OCI-M1 (cell line): ENCODE data around the gene NDUFA8.

Source experiments
- DNase-seq: peaks from one replicate; lab custom pipeline; 2025; lab: John Stamatoyannopoulos, UW

NDUFA8 gene

DNA sequence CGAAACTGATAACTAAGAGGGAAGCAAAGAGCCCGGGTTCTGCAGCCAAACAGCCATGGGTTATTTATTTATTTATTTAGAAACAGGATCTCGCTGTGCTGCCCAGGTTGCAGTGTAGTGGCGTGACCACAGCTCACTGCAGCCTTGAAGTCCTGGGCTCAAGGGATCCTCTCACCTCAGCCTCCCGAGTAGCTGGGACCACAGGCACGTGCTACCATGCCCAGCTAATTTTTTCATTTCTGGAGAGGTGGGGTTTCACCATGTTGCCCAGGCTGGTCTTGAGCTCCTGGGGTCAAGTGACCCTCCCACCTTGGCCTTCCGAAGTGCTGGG is 24.1 kb downstream of the NDUFA8 start:
- no peak for DNase-seq

DNA sequence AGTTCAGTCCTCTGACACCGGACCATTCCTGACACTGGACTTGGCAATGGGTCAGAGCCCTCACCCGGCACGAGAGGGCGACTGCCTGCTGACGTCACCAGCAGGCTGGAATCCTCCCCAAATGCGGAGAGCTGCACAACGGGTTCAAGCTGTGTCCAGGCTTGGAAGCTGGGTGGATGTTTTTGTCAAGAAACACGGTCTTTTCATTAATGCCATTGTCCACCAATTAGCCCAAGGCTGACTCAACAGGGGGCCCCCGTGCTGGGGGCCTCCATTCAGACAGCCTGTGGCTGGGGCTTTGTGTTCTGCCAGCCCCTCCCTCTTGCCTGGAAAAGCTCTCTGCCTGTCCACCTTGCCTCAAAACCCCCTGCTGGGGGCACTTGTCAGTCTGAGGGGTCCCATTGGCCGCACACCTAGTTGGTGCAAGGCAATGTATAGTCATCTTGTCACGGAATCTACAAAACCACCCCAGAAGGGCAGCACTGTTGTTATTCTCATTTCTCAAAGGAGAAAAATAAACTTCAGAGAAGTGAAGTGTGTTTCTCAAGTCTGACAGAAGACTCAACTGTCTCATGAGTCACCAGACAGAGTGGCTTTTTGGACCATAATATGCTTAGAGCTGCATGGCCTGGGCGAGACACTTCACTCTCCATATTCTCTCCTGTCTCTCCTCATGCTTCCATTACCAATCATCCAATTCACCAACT is 24.6 kb downstream of the NDUFA8 start:
- no peak for DNase-seq

DNA sequence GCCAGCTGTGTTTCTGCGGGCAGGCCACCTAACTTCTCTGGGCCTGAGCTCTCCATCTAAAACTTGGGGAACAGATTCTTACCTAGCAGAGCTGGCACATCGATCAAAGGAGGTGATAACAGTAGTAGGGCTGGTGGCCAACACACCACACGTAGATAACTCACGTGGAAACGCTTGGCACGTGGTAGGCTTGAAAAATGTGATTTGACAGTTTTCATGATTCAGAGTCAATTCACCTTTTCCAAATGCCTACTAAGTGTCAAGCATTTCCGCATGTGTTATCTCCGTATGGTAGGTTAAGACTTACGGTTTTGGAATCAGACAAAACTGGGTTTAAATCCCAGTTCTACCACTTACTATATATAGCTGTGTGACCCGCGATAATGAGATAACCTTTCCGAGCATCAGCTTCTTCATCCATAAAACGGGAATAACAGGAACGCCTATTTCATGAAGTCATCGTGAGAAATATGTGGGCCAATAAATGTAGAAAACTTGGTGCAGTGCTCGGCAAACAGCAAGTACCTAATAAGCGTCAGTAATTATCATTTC is 25.5 kb downstream of the NDUFA8 start:
- no peak for DNase-seq

DNA sequence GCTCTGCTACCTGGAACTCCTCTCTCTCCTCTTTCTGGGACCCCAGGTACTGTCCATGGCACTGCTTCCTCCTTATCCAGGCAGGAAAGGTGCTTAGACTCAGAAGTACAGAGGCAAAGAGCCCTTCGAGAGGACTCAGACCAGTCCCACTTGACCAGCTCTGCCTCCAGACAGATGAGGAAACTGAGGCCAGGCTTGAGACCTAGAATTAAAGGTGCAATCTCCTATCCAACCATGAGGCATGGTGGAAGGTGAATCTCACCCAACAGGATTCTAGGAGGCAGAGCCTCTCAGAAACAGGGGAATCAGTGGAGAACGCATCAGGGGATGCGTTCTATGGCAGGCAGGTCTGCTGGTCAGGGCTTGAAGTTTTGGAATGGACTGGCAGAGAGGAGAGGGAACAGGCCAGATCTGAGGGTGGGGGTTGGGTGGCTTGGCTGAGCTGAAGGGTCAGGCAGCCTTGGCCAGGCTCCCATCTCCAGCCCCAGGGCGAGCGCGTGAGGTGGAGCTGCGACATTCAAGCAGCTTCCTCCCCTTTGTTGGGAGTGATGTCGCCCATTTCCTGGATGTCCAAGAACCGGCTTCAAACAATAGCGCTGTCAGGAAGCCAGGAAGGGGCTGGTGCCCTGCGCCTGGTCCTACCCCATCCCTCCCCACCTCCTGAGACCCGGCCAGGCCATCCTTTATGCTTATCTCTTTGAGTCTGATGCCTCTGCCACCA is 26.2 kb downstream of the NDUFA8 start:
- DNase-seq: no peak

DNA sequence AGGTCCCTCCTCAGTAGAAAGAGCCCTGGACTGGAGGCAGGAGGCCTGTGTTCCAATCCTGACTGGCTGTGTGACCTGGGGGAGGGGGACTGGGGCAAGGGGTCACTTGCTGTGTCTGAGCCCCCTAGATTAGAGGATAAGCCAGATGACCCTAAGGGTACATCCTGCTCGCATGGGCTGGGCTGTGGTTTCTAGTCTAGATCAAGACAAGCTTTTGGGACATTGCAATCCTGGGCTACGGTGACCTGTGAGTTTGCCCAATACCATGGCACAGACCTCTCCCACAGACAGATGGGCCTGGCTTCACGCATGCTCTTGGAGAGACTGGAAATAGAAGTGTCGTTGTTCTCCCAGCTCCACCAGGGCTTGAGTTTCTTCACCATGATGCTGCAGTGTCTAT is 27.0 kb downstream of the NDUFA8 start:
- DNase-seq: no peak

DNA sequence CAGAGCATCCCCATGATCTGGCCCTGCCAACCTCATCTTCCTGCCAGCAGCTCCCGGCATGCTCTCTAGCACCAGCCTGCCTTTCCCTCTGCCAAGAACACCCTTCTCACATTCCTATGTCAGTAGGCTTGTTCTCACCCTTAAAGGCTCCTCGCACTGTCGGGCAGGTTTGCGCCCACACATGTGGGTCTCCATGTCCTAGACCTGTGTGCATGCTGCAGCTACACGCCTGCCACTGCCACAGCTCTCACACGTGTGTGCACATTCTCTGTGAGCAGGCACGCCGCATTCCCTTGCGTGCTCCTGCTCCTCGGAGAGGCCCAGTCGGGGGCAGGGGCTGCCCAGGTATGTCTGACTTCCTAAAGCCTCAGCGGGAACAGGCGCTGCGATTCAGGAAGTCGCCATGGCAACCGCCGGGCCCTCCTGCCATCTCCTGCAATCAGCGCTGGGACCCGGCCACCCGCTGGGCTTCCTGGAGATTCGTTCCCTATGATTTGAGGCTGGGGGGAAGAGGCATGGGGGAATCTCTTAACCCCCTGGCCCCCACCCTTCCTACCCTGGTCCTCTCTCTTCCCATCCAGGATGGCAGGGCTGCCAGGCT is 28.1 kb downstream of the NDUFA8 start:
- DNase-seq: no peak

DNA sequence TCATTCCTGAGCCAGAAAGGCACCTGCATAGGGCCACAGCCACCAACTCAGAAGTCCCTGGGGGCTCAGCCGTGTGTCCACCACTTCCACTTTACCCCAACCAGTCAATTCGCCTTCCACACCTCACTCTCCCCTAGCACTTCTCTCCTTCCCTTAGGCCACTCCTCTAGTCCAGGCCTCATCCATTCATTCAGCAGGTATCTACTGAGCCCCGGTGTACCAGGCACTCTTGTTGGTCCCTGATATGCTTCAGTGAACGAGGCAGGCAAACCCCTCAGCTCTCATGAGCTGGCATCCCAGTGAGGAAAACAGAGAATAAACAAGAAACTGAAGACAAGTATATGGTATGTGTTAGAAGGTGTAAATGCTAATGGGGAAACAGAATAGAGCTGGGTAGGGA is 28.7 kb downstream of the NDUFA8 start:
- no peak for DNase-seq

DNA sequence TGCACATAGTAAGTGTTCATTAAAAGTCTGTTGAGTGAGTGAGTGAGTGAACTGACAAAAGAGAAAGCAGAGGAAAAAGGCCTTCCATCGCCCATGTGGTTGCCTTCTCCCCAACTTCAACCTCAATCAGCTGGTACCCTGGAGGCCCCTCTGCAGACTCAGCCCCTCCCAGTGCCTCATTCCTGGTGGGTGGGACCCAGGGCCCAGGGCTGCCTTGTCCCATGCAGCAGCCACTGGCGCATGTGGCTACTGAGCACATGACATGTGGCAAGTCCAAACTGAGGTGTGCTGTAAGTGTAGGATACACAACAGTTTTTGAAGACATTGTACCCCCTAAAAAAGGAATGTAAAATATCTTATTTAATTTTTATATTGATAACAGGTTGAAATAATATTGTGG is 29.6 kb downstream of the NDUFA8 start:
- DNase-seq: no peak

DNA sequence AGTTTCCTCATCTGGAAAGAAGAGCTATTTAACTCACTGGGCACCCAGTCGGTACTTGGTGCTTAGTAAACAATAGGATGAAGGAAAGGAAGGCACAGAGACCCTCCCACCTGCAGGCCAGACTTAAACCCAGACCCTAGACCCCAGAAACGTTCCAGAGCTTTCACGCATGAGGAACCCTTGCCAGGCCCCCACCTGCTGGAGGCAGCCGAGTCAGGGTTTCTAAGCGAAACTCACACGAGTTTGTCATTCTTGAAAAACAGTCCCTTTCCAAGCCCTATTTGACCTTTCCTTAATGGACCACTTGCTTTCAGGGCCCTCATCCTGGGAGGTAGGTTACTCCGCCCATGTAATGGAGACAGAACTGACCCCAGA is 30.6 kb downstream of the NDUFA8 start:
- DNase-seq: no peak

DNA sequence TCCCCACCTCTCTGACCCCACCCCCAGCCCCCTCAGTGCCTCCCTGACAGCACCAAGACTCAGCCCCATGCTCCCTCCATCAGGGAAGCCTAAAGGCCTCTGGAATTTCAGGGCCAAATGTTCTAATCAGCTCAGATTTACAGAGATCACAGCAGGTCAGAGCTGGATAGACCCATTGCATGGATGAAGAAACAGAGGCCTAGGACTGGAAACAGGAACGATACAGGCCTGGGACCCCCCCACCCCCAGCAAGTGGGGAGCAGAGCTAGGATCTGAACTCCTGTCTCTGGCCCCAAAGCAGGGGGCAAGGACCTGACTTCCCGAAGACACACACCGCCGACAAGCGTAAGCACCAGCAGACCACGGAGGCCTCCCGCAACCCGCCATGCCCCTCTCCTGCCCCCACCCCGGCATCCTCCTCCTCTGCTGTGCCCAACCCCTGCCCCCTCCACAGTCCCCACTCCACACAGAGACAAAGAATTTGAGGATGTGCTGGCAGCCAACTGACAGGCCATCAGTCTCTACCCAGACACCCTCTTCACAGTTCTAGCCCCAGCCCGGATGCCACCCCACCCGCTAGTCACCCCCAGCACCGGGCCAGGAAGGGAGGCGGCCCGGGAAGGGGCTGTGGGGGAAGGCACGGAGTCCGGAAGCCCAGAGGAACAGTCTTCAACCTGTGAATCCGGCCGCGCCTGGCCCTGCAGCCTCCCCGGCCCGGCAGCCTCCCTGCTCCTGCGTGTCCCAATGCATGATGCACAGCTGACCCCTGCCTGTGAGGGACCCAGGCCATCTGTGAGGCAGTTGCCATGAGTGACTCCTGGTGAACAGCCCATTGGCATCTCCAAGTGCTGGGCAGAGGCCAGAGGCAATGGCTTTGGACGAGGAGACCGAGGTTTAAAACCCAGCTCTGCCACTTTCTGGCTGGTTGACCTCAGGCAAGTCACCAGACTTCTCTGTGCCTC is 31.3 kb downstream of the NDUFA8 start:
- no peak for DNase-seq

DNA sequence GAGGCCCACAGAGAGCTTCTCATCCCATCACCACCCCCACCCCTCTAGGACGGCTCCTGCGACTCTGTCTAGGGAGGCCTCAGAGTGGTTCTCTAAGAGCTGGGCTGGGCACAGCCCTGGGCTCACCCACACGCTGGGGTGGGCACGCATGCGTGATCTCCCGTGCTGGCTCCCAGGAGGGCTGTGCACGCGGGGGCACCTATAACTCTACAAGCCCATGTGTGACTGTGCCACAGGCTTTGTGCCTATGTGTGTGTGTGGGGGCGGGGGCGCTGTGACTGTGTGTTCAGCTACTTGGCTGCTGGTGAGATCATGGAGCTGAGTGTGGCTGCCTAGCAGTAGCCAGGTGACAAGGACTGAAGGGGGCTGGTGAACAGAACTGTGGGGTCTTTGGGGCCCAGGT is 32.2 kb downstream of the NDUFA8 start:
- DNase-seq: no peak

DNA sequence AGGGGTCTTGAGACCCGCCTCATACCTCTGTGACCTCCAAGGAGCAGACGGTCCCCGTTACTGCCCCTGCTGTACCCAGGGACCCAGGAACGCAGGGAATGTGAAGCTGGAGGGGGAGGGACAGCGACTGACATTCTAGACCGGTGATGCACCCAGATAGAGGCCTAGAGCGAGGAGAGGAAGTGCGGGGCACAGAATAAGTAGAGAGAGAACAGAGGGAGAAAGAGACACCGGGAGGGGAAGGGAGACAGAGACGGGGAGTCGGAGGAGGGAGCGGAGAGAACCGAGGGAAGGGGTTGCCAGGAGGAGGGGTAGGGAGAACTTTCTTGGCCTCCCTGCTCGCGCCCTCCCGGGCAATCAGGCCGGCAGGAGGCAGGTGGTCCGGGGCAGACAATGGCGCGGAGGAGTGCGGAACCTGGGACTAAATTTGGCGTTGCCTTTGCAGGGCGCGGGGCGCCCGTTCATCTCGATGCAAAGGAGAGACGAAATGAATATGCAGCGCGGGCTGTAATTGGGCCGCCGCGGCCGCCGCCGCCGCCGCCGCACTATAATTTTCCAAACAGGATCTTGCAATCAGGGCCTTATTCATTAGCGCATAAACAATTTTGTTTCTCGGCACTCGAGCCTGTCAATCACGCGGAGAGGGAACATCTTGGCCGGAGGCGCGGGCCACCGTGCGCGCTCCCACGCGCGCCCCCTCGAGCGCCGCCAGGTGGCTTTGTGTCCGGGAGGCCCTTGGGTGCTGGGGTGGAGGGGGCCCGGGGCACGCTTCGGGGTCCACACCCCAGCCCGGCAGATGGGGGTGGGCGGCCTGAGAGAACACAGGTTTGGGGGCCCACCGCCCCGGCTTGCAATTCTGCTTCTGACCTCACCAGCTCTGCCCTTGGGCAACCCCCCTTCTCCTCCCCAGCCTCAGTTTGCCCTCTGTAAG is 33.0 kb downstream of the NDUFA8 start:
- no peak for DNase-seq

DNA sequence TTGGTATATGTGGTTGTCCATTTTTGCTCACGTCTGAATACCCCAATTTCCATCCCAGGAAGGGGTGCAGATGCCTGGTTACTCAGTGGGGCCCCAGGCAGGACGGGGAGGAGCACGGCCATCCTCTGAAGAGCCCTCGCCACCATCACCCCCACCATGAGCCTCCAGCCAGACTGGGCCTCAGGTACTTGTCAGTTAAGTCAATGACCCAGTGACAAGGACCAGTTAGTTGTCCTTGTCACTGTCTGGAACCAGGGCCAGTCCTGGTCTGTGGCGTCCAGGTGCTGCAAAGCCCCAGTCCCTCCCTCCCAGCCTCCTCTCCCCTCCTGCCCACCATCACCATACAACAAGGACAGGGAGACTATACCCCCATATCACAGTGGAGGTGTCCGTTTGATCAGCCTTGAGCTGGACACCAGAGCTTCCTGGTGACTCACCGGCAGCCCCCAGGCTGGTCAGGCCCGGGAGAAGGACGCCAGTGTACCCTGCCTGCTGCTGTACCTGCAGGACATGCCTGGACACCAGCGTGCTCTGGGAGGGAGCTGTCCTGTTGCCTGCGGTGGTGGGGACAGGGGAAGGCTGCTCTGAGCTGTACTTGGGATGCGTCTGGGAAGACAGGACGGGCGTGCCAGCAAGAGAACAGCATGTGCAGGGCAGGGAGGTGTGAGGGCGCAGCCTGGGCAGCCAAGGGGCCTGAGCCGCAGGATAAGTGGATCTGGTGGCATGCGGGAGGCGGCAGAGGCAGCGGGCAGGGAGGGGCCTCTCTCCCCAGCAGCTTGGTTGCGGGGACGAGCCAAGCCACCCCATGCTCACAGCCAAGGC is 33.9 kb downstream of the NDUFA8 start:
- no peak for DNase-seq

DNA sequence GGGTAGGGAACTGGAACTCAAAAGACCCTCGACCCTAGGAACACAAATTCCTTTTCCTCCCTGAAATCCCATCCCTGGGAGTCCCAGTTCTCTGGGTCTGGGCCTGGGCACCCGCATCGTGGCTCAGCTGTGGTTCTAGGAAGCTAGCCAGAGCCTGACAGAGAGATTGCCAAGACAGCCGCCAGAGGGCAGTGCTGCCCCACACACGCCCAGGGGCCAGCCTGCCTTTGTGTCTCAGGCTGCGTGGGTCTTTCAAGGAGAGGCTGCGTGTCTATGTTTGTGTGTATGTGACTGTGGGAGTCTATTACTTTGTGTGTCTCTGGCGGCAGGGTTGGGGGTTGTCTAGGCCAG is 34.4 kb downstream of the NDUFA8 start:
- peak; percentile 86 for DNase-seq

DNA sequence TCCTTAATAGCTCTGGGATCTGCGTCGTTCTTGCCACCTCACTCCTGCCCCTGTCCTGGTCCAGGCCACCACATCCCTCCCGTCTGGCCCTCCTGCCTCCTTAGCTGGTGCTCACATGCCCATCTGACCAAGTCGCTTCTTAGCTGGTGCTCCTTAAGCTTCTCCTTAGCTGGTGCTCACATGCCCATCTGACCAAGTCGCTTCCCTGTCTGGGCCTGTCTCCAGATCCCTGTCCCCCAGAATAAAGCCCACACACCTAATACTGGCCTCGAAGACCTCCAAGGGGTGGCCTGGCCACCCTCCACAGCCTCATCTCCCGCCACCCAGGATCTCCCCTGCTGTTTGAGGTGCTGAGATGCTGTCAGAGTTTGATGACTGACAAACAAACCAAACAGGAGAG is 35.1 kb downstream of the NDUFA8 start:
- DNase-seq: no peak

DNA sequence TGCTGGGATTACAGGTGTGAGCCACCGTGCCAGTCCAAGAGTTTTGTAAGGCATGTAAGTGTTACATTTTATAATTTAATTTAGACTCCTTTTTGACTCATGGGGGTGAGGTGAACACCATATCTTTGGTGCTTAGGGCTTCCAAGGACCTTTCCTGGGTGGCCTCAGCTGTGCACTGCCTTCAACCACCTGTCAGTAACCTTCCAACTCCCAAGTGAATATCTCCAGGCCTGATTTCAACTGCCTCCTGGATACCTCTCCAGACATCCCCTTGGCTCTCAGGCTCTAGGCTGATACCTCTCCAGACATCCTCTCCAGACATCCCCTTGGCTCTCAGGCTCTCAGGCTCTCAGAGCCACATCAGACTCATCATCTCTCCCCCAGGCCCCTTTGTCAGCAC is 35.5 kb downstream of the NDUFA8 start:
- DNase-seq: no peak

DNA sequence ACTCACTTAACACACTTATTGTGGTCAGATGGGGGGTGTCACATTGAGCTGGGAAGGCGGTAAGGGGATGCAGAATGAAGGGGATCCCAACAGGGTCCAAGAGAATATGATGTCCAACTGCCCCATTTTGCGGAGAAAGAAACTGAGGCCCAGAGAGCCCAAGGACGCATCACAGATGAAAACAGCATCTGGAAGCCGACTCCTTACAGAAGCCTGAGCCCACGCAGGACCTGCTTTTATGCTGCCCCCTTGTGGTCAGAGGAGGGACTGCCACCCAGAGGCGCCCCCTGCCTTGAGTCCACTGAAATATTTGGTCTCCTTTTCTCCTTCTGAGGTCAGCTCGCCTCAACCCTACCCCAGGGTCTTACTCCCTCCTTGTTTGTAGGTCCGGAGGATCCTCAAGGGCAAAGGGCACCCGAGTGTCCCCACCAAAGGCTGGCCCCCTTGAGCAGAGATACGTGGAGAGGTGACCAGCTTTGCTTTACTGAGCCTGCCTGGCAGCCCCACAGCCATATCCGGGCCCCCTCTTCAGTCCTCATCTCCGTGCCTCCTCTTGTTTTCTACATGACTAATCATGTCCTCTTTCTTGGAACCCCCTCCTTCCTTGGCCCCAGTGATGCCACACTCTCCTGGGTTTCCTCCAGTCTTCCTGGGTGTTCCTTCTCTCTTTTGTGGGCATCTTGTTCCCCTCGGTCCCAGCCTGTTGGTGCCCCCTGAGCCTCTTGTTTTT is 36.5 kb downstream of the NDUFA8 start:
- peak; percentile 90 for DNase-seq

DNA sequence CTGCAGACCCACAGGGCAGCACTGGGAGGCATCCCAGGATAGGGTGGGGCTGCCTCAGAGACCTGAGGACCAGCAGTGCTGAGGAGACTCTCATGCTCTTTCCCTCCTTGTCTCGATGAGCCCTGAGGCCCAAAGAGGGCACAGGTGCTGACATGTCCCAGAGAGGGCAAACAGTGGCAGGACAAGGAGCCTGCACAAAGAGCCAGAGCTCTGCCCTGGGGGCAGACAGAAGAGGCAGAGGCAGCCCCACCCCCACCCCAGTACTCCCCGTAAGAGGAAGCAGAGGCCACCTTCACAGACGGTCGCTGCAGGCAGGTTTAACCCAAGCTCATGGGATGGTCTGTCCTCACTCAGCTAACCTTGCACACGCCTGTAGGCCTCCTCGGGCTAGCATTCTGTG is 37.1 kb downstream of the NDUFA8 start:
- DNase-seq: no peak

DNA sequence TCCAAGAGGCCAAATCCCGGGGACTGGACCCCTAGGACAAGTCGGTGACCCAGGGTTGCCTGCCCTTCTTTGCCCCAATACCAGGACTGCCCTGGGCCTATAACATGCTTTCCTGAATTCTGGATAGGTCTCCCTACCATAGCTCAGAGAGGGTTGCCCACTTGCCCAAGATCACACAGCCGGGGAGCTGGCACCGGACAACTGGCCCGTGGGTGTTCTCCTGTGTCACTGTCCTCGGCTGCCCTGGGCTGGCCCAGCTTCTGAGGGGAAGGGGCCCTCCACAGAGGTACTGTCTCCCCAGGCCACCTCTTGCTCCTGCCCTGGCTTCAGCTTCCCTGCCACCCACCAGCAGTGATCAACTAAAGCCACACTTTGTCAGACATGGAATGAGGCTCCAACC is 37.6 kb downstream of the NDUFA8 start:
- no peak for DNase-seq

DNA sequence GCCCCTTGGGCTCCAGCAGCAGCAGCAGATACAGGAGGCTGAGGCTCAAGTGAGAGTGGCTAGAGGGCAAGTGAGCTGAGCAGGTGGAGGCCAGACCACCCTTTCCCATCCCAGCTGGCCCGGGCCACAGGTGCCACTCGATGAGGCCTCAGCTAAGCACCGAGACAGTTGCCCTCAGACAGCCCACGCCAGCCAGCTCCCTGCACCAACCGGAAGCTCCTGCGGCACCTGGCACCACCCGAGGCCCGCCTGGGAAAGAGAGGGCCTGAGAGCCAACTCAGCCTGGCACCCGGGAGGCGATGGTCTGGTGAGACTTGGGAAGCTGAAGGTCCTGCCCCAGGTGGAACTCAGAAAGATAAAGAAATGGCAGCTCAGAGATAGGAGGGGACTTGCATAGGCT is 38.2 kb downstream of the NDUFA8 start:
- DNase-seq: no peak
